Prostate gland (tissue), 2 donors: ENCODE measurements around the gene ENOX1. TPM values are rescaled to one million over a fixed set of nuclear protein-coding genes. Genes with fewer than 3 reads are reported as not detected.

Experiments used
- DNase-seq: peaks from one replicate; pipeline ENCODE4 v3.0.0-alpha.2; 2019; ENCODE audit warnings: low spot score
- H3K27ac ChIP-seq, 2 donors: fragments of 200-600 bp; sonication (generic); 2 replicates each; pipeline ENCODE4 v1.5.1; 2017 to 2019
- H3K27me3 ChIP-seq: fragments of 200-600 bp; sonication (generic); replicated peaks from 2 replicates; pipeline ENCODE4 v1.5.1; 2019; ENCODE audit not compliant: insufficient read depth
- H3K36me3 ChIP-seq, 2 donors: fragments of 200-600 bp; sonication (generic); 1 replicate in 1 of 2; 2 replicates in 1 of 2; pipeline versions ENCODE4 v1.5.1 to v1.8.1; 2017 to 2019
- H3K4me1 ChIP-seq: fragments of 200-600 bp; sonication (generic); replicated peaks from 2 replicates; pipeline ENCODE4 v1.5.1; 2019
- H3K4me3 ChIP-seq, 2 donors: fragments of 200-600 bp; sonication (generic); 2 replicates each; pipeline ENCODE4 v1.5.1; 2017 to 2019
- H3K9me3 ChIP-seq: fragments of 200-600 bp; sonication (generic); 2 replicates; pipeline ENCODE4 v1.5.1; 2017
- CTCF ChIP-seq, 4 experiments: fragments of 200-600 bp in 2 of 4; fragments of 450-650 bp in 2 of 4; sonication (generic) in 2 of 4; IDR thresholded peaks; 1 replicate in 3 of 4; 2 replicates in 1 of 4; pipeline ENCODE4 v1.5.1; 2016 to 2019; ENCODE audit warnings: antibody characterized with exemption in 4 of 4, mild to moderate bottlenecking in 2 of 4, moderate library complexity in 2 of 4
- POLR2A ChIP-seq: fragments of 450-650 bp; IDR thresholded peaks from one replicate; pipeline ENCODE4 v1.6.1; 2016; ENCODE audit warnings: antibody characterized with exemption, mild to moderate bottlenecking
- POLR2AphosphoS5 ChIP-seq: sonication (generic); formaldehyde crosslinking; IDR thresholded peaks from one replicate; pipeline ENCODE4 v1.6.1; 2017; ENCODE audit warnings: antibody characterized with exemption
- WGBS: methylation state at CpG from one replicate; pipeline ENCODE4 v1.1.5; 2018; 5-methylcytosine and 5-hydroxymethylcytosine counted together
- intact Hi-C: fragments of 100-400 bp; cut with DNase I; formaldehyde crosslinking; loops from one replicate; pipeline ENCODE4 v1.14.2; 2022
- total RNA-seq, 2 donors: library from RNA; depleted of rRNA; stranded (reverse); fragments of >200 nt; gene quantifications; one replicate each; pipeline ENCODE4 v1.1.0, GENCODE V29; 2016

The ENOX1 gene
- total RNA-seq, 2 donors from 2014 or later = 4.5 to 5.3 TPM

DNA sequence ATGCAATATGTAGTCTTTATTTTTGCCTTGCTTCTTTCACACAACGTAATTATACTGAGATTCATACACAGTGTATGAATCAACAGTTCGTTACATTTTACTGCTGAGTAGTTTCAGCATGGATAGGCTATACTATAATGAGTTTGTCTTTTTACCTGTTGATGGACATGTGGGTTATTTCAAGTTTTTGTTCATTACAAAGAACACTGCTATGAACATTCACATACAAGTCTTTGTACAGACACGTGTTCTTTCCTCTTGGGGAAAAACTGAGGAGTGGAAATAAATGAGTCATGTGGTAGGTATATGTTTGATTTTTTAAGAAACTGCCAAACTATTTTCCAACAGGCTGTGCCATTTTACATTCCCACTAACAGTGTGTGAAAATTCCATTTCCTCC lies 35.1 kb downstream of the ENOX1 start:
- WGBS = 76% methylated on average over 3 of the region's 3 CpGs
- no peaks in the 10 kb centered on the region for H3K4me1 ChIP-seq
- intact Hi-C loops = no loop called here
- H3K4me3 ChIP-seq = no peak overlapping the region
- no peaks in the 10 kb centered on the region for H3K9me3 ChIP-seq
- TF ChIP-seq CTCF (IDR thresholded peaks at IDR 0.05) (no peak), POLR2A (no peak), POLR2AphosphoS5 (no peak)
- H3K27me3 ChIP-seq = no peaks in the 10 kb centered on the region
- no peak for DNase-seq
- H3K36me3 ChIP-seq = no peaks in the 10 kb centered on the region
- H3K27ac ChIP-seq = no peak overlapping the region

DNA sequence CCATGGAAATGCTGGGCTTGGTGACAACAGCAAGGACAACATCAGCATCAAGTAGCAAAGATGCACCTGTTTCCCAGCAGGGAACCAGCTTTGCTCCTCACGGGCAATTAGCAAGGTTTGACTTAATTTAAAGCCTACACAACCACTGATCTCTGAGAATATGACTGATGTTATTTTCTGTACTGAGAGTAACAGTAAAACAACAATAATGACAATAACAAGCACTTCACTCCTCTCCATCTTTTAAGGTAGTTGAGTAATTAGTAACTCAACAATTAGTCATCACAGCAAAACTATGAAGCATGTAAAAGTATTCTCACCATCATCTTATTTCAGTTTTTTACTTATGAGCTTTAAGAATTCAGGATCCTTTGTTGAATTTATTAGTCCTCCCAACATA lies 37.3 kb downstream of the ENOX1 start:
- Histone ChIP-seq H3K36me3 (no peaks in the 10 kb centered on the region), H3K4me1 (no peaks in the 10 kb centered on the region), H3K9me3 (no peaks in the 10 kb centered on the region), H3K27me3 (no peaks in the 10 kb centered on the region), H3K27ac (no peak overlapping the region), H3K4me3 (no peak overlapping the region)
- intact Hi-C loops = no loop called here
- 44% methylated on average over 1 of the region's 1 CpG for WGBS
- DNase-seq = no peak
- TF ChIP-seq POLR2AphosphoS5 (no peak), POLR2A (no peak), CTCF (IDR thresholded peaks at IDR 0.05) (no peak)

DNA sequence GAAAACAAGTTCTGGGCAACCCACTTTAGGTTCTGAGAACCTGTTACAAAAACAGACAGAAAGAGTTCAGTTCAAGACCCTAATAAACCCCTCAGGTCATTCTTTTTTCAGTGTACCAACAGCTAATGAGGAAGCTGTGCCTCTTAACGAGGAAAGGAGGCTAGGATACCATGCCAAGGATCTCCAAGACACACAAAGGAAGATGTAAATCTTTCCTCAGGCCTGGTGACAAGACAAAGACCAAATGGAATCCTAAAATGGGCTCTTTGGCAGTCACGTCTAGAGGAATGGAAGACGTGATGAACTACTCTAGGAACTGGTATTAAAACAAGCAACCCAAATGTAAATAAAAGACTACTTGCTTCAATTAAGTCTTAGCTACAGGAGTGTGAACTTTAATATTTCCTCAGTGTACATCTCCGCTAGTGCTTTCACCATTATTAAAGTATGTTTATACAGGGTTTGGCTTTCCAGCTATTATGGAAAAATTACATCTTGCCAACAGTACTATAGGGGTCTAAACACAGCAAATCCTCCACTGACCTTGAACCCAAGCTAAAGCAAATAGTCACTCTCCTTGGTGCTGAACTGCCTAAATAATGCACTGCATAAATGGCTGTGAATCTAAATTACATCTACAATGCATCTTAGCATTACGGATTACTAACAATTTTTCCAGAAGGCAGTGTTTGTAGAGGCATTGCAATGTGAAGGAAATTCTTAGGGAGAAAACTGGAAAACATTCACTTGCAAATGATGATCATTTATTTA lies 42.3 kb downstream of the ENOX1 start:
- WGBS = 37% methylated on average over 5 of the region's 5 CpGs
- no peaks in the 10 kb centered on the region for H3K4me1 ChIP-seq
- H3K9me3 ChIP-seq = no peaks in the 10 kb centered on the region
- no peaks in the 10 kb centered on the region for H3K27me3 ChIP-seq
- intact Hi-C loops = no loop called here
- no peak overlapping the region for H3K27ac ChIP-seq
- DNase-seq = no peak
- no peak overlapping the region for H3K4me3 ChIP-seq
- H3K36me3 ChIP-seq = no peaks in the 10 kb centered on the region
- TF ChIP-seq POLR2A (no peak), POLR2AphosphoS5 (no peak), CTCF (IDR thresholded peaks at IDR 0.05) (no peak)

DNA sequence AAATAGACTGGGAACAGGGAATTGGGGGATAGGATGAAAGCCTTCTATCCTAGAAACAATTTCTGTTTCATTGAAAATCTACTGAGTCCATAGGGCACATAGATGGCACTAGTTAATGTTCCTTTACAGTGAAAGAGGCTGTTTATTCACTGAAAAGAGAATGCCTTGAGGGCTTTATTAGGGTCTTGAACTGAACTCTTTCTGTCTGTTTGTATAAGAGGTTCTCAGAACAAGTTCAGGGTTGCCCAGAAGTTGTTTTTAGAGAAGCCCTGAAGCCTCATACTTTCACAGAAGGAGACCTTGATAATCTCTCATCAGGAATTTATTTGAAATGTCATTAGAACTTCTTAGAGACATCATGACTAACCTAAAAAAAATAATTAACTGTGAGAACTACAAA lies 43.9 kb downstream of the ENOX1 start:
- Histone ChIP-seq H3K4me1 (no peaks in the 10 kb centered on the region), H3K9me3 (no peaks in the 10 kb centered on the region), H3K36me3 (no peaks in the 10 kb centered on the region), H3K27ac (no peak overlapping the region), H3K27me3 (no peaks in the 10 kb centered on the region), H3K4me3 (no peak overlapping the region)
- intact Hi-C loops = no loop called here
- DNase-seq = no peak
- no peak for TF ChIP-seq CTCF (IDR thresholded peaks at IDR 0.05)
- TF ChIP-seq POLR2A = no peak
- TF ChIP-seq POLR2AphosphoS5 = no peak

GRCh38 chr13:43737392-43737923 lies 49.3 kb downstream of the ENOX1 start:
- Histone ChIP-seq H3K9me3 (no peaks in the 10 kb centered on the region), H3K4me3 (no peak overlapping the region), H3K4me1 (no peaks in the 10 kb centered on the region), H3K27ac (no peak overlapping the region), H3K36me3 (no peaks in the 10 kb centered on the region), H3K27me3 (no peaks in the 10 kb centered on the region)
- TF ChIP-seq CTCF (IDR thresholded peaks at IDR 0.05) (no peak), POLR2A (no peak), POLR2AphosphoS5 (no peak)
- intact Hi-C loops = no loop called here
- no peak for DNase-seq
- WGBS = 83% methylated on average over 3 of the region's 3 CpGs
